GM12878 (cell line): ENCODE measurements around the gene DLG4.
"Not testable (repeated sequence)": the region's sequence is repeated elsewhere in the genome, so short reads cannot be mapped to it uniquely, and the experiment has no call there.

Source experiments
- CREM ChIP-seq: IDR thresholded peaks from 2 replicates; pipeline ENCODE4 v1.6.1; 2014; ENCODE audit warnings: antibody characterized with exemption, low read depth
- EZH2 ChIP-seq: IDR thresholded peaks from 2 replicates; pipeline ENCODE4 v1.6.1; 2012; ENCODE audit warnings: low read depth, mild to moderate bottlenecking, control low read depth, inconsistent platforms, low read length, borderline replicate concordance; ENCODE audit not compliant: control insufficient read depth
- FOS ChIP-seq: IDR thresholded peaks from 3 replicates; pipeline ENCODE4 v1.6.1; 2011; ENCODE audit warnings: borderline replicate concordance; ENCODE audit not compliant: insufficient read length; ENCODE audit errors: extremely low read depth
- JUND ChIP-seq: IDR thresholded peaks from 2 replicates; pipeline ENCODE4 v1.6.1; 2012; ENCODE audit warnings: low read depth, mild to moderate bottlenecking, low read length, improper control_type of control experiment, moderate library complexity
- KDM1A ChIP-seq: fragments of 200-600 bp; sonication (generic); IDR thresholded peaks from 2 replicates; pipeline ENCODE4 v1.6.1; 2016; ENCODE audit warnings: borderline replicate concordance
- MTA3 ChIP-seq: IDR thresholded peaks from 2 replicates; pipeline ENCODE4 v1.6.1; 2012; ENCODE audit warnings: low read length, inconsistent platforms, borderline replicate concordance
- MYB ChIP-seq: fragments of 150-350 bp; IDR thresholded peaks from 2 replicates; pipeline ENCODE4 v1.6.1; 2014; ENCODE audit warnings: mild to moderate bottlenecking, low read depth, low read length, borderline replicate concordance
- PML ChIP-seq: IDR thresholded peaks from 2 replicates; pipeline ENCODE4 v1.6.1; 2012; ENCODE audit warnings: low read length, inconsistent platforms
- POLR2AphosphoS5 ChIP-seq: IDR thresholded peaks from 2 replicates; pipeline ENCODE4 v1.6.1; 2011; ENCODE audit warnings: mild to moderate bottlenecking, low read length, inconsistent platforms
- SPI1 ChIP-seq: IDR thresholded peaks from 2 replicates; pipeline ENCODE4 v1.6.1; 2011; ENCODE audit warnings: low read depth, mild to moderate bottlenecking, low read length, moderate library complexity, borderline replicate concordance; ENCODE audit not compliant: insufficient read depth
- TF ChIP-seq, protein P1 (sequence below): fragments of 450-650 bp; IDR thresholded peaks from 2 replicates; pipeline ENCODE4 v1.6.1; 2017; ENCODE audit warnings: antibody characterized with exemption, mild to moderate bottlenecking, moderate library complexity
- TF ChIP-seq, protein P2 (sequence below), 3 experiments: IDR thresholded peaks in 2 of 3; conservative IDR thresholded peaks in 1 of 3; 2 replicates each; pipeline ENCODE4 v1.5.1; 2011; ENCODE audit warnings: low read depth in 3 of 3, low read length in 3 of 3, mild to moderate bottlenecking in 3 of 3, control low read depth in 2 of 3, moderate library complexity in 2 of 3, inconsistent platforms in 1 of 3, mixed read lengths in 1 of 3; ENCODE audit not compliant: control insufficient read depth in 2 of 3, insufficient read depth in 1 of 3; ENCODE audit errors: extremely low read depth in 1 of 3

DNA sequence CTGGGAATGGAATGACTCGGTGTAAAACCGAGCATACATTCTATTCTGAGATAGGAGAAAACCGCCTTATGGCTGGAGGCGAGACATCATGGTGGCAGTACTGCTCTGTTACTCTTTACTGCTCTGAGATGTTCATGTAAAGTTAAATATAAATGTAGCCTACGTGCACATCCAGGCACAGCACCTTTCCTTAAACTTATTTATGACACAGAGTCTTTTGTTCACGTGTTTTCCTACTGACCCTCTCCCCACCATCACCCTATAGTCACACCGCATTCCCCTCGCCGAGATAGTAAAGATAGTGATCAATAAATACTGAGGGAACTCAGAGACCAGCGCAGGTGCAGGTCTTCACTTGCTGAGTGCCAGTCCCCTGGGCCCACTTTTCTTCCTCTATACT is 60.1 kb downstream of the DLG4 start:
- not testable (repeated sequence) for TF ChIP-seq FOS, EZH2, PML, KDM1A, MYB, POLR2AphosphoS5, MTA3, JUND, CREM, SPI1
- TF ChIP-seq, protein P1, sequence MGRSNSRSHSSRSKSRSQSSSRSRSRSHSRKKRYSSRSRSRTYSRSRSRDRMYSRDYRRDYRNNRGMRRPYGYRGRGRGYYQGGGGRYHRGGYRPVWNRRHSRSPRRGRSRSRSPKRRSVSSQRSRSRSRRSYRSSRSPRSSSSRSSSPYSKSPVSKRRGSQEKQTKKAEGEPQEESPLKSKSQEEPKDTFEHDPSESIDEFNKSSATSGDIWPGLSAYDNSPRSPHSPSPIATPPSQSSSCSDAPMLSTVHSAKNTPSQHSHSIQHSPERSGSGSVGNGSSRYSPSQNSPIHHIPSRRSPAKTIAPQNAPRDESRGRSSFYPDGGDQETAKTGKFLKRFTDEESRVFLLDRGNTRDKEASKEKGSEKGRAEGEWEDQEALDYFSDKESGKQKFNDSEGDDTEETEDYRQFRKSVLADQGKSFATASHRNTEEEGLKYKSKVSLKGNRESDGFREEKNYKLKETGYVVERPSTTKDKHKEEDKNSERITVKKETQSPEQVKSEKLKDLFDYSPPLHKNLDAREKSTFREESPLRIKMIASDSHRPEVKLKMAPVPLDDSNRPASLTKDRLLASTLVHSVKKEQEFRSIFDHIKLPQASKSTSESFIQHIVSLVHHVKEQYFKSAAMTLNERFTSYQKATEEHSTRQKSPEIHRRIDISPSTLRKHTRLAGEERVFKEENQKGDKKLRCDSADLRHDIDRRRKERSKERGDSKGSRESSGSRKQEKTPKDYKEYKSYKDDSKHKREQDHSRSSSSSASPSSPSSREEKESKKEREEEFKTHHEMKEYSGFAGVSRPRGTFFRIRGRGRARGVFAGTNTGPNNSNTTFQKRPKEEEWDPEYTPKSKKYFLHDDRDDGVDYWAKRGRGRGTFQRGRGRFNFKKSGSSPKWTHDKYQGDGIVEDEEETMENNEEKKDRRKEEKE = not testable (repeated sequence)
- TF ChIP-seq, protein P2, sequence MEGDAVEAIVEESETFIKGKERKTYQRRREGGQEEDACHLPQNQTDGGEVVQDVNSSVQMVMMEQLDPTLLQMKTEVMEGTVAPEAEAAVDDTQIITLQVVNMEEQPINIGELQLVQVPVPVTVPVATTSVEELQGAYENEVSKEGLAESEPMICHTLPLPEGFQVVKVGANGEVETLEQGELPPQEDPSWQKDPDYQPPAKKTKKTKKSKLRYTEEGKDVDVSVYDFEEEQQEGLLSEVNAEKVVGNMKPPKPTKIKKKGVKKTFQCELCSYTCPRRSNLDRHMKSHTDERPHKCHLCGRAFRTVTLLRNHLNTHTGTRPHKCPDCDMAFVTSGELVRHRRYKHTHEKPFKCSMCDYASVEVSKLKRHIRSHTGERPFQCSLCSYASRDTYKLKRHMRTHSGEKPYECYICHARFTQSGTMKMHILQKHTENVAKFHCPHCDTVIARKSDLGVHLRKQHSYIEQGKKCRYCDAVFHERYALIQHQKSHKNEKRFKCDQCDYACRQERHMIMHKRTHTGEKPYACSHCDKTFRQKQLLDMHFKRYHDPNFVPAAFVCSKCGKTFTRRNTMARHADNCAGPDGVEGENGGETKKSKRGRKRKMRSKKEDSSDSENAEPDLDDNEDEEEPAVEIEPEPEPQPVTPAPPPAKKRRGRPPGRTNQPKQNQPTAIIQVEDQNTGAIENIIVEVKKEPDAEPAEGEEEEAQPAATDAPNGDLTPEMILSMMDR (IDR thresholded peaks at IDR 0.05 in 2 of 3, conservative IDR thresholded peaks at IDR 0.05 in 1 of 3; ENCODE audit: control insufficient read depth in 2 of 3, extremely low read depth in 1 of 3, insufficient read depth in 1 of 3, low read depth in 3 of 3, low read length in 3 of 3) = not testable (repeated sequence)
